Measurements from ENCODE around the gene DYNC1I1.

Gene DYNC1I1

DNA sequence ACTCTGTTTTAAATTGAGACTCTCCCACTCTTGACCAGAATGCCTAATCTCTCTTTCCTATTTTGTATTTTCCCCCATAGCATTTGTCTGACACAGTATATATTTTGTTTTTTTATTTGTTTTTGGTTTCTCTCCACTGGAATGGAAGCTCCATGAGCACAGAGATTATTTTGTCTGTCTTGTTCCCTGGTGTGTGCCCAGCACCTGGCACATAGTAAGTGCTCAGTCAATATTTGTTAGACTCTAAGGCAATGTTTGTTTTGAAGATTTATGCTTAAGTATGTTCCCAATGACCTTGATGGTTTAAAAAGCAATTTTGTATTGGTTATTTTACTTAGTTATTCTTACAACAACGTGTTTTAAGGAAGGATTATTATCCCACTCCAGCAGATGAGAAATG lies 201.8 kb downstream of the DYNC1I1 start:
- Histone ChIP-seq H3K27me3 (ENCODE audit: low read depth, low read length) (no peaks in the 10 kb centered on the region), H3K9me3 (ENCODE audit: control insufficient read depth in 1 of 2, low read length in 2 of 2) (no peaks in the 10 kb centered on the region), H3K36me3 (ENCODE audit: control insufficient read depth in 1 of 2, insufficient read depth in 2 of 2, low read length in 2 of 2) (no peaks in the 10 kb centered on the region), H3K4me3 (ENCODE audit: low read depth in 1 of 2, low read length in 2 of 2) (no peak overlapping the region), H3K4me1 (ENCODE audit: control insufficient read depth in 1 of 2, insufficient read depth in 2 of 2, low read length in 2 of 2) (no peaks in the 10 kb centered on the region), H3K27ac (ENCODE audit: low read length) (no peak overlapping the region)

DNA sequence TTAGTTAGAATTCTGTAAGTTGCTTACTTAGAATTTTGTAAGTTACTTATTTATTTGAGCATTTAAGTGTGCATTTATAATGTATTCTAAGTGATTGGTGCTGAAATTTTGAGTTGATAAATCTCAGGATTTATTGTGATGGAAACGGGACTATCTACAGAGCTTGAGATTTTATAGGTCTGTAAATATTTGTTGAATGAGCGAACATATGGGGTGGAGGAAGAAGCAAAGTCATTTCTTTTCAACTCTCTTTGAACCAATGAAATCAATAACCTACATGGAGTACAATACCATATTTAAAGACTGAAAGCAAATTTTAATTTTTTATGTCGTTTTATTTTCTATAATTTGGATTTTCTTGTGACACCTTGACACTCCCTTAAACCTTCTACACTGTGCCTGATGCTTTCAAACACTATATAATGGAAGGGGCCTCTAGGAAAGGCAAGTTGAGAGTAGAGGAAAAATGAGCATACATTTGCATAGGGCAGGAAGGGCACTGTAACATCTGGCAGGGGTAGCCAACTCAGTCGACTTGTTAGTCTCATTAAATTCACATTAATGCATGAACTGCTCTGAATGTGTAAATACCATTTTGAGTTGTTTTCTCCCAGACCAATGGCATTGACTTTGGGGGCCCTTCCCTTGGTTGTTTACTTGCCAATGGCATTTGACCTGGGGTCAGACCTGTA lies 204.2 kb downstream of the DYNC1I1 start:
- Histone ChIP-seq H3K4me1 (ENCODE audit: control insufficient read depth in 1 of 2, insufficient read depth in 2 of 2, low read length in 2 of 2) (no peaks in the 10 kb centered on the region), H3K4me3 (ENCODE audit: low read depth in 1 of 2, low read length in 2 of 2) (no peak overlapping the region)

DNA sequence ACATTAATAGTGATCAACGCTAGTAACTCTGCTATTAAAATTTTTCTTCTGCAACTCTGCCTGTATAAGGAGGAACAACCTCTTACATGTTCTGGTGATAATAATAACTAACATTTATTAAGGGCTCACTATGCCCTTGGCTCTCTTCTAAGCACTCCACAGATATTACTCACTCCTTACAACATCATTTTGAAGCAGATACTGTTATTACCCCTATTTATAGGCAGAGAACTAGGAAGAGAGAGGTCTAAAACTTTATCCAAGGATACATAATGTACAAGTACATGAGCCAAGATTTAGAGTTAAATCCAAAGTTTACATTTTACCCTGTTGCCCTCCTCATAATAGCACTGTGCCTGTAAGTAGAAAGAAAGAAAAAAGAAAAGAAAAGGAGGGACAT lies 205.6 kb downstream of the DYNC1I1 start:
- no peaks in the 10 kb centered on the region for H3K27me3 ChIP-seq (ENCODE audit: low read depth, low read length)
- no peaks in the 10 kb centered on the region for H3K36me3 ChIP-seq (ENCODE audit: control insufficient read depth in 1 of 2, insufficient read depth in 2 of 2, low read length in 2 of 2)
- no peak overlapping the region for H3K27ac ChIP-seq (ENCODE audit: low read length)
- no peaks in the 10 kb centered on the region for H3K4me1 ChIP-seq (ENCODE audit: control insufficient read depth in 1 of 2, insufficient read depth in 2 of 2, low read length in 2 of 2)
- H3K4me3 ChIP-seq (ENCODE audit: low read depth in 1 of 2, low read length in 2 of 2): no peak overlapping the region
- no peaks in the 10 kb centered on the region for H3K9me3 ChIP-seq (ENCODE audit: control insufficient read depth in 1 of 2, low read length in 2 of 2)

More for the DNA sequence above, 204.2 kb downstream of the DYNC1I1 start:
- Histone ChIP-seq H3K27me3 (ENCODE audit: low read depth, low read length) (no peaks in the 10 kb centered on the region), H3K27ac (ENCODE audit: low read length) (no peak overlapping the region), H3K9me3 (ENCODE audit: control insufficient read depth in 1 of 2, low read length in 2 of 2) (no peaks in the 10 kb centered on the region), H3K36me3 (ENCODE audit: control insufficient read depth in 1 of 2, insufficient read depth in 2 of 2, low read length in 2 of 2) (no peaks in the 10 kb centered on the region)

DNA sequence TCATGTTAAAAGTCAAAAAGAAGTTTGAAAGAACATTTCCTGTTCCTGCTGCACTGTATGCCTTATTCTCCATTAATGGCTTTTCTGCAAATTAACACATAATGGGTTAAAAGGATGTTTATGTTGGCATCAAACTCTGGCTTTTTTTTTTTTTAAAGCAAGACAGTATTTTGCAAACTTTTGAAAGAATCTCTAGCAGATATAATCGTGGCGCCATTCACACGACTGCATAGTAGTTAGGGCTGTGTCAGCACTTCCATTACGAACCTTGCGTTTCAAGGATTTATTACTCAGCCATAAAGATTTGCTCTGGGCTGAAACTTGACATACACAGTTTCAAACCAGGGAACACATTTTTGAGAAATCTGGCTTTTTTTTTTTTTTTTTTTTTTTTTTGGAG lies 207.8 kb downstream of the DYNC1I1 start:
- Histone ChIP-seq H3K4me3 (ENCODE audit: low read depth in 1 of 2, low read length in 2 of 2) (no peak overlapping the region), H3K27me3 (ENCODE audit: low read depth, low read length) (no peaks in the 10 kb centered on the region), H3K4me1 (ENCODE audit: control insufficient read depth in 1 of 2, insufficient read depth in 2 of 2, low read length in 2 of 2) (no peaks in the 10 kb centered on the region), H3K36me3 (ENCODE audit: control insufficient read depth in 1 of 2, insufficient read depth in 2 of 2, low read length in 2 of 2) (no peaks in the 10 kb centered on the region), H3K9me3 (ENCODE audit: control insufficient read depth in 1 of 2, low read length in 2 of 2) (no peaks in the 10 kb centered on the region), H3K27ac (ENCODE audit: low read length) (no peak overlapping the region)

DNA sequence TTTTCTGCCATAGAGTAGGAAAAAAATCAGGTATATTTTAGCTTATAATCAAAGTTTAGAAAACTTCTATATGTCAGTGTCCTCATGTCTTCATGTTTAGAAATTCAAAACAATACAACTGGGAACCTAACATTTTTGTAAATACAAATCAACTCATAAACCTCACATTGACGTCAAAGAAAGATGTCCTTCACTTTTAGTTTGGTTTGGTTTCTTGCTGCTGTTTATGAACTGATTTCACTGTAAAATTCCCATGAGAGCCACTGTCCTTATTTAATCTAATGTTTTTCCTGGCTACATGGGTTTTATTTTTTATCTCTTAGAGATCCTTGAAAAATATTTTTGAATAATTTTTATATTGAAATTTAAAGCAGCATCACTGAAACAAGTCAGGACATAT lies 208.4 kb downstream of the DYNC1I1 start:
- H3K36me3 ChIP-seq (ENCODE audit: control insufficient read depth in 1 of 2, insufficient read depth in 2 of 2, low read length in 2 of 2): no peaks in the 10 kb centered on the region
- no peaks in the 10 kb centered on the region for H3K4me1 ChIP-seq (ENCODE audit: control insufficient read depth in 1 of 2, insufficient read depth in 2 of 2, low read length in 2 of 2)
- H3K4me3 ChIP-seq (ENCODE audit: low read depth in 1 of 2, low read length in 2 of 2): no peak overlapping the region
- H3K27me3 ChIP-seq (ENCODE audit: low read depth, low read length): no peaks in the 10 kb centered on the region
- no peak overlapping the region for H3K27ac ChIP-seq (ENCODE audit: low read length)
- no peaks in the 10 kb centered on the region for H3K9me3 ChIP-seq (ENCODE audit: control insufficient read depth in 1 of 2, low read length in 2 of 2)

DNA sequence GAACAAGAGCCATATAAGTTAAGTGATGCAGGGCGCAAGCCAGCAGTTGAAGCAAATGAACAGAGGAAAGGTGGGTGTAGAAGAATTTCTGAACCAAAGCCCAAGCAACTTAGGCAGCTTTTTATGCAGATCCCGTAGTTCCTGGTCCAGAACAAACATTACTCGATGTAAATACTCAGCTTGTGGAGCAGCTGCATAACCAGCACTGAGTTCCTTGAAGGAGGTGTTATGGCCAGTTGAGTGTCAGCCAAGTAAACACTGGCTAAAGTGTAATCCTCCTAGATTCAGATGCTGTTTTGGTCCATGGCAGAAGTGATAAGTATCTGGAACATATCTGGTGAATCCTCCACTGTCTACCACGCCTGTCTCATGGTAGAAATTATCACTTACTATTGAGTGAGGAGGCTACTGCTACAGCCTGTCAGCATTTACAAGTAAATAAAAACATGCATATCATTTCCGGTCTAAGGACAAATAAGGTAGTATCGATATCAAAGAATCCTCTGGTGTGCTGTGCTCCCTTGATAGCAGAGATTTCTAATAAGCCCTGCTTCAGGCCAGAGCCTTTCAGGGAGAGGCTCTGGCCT lies 213.9 kb downstream of the DYNC1I1 start:
- Histone ChIP-seq H3K27me3 (ENCODE audit: low read depth, low read length) (no peaks in the 10 kb centered on the region), H3K4me1 (ENCODE audit: control insufficient read depth in 1 of 2, insufficient read depth in 2 of 2, low read length in 2 of 2) (no peaks in the 10 kb centered on the region), H3K27ac (ENCODE audit: low read length) (no peak overlapping the region), H3K9me3 (ENCODE audit: control insufficient read depth in 1 of 2, low read length in 2 of 2) (no peaks in the 10 kb centered on the region), H3K4me3 (ENCODE audit: low read depth in 1 of 2, low read length in 2 of 2) (no peak overlapping the region), H3K36me3 (ENCODE audit: control insufficient read depth in 1 of 2, insufficient read depth in 2 of 2, low read length in 2 of 2) (no peaks in the 10 kb centered on the region)

DNA sequence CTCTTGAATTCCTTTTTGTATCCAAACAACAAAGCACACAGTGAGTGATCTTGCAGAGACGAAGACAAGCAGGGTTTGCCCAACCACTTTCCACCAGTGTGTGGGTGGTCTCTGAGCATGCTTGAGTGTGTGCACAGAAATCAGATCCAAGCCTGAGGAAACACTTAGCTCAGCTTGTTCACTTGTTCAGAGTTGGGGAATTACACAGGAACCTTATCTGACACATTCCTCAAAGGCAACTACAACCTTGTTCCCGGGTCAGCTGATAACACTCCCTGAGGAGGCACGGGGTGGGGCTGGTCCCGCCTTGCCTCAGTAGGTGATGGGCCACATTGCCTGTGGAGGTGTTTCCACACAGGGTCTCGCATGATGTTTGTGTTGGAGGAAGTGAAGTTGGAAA lies 216.9 kb downstream of the DYNC1I1 start:
- Histone ChIP-seq H3K4me3 (ENCODE audit: low read depth in 1 of 2, low read length in 2 of 2) (no peak overlapping the region), H3K4me1 (ENCODE audit: control insufficient read depth in 1 of 2, insufficient read depth in 2 of 2, low read length in 2 of 2) (no peaks in the 10 kb centered on the region), H3K27ac (ENCODE audit: low read length) (no peak overlapping the region), H3K36me3 (ENCODE audit: control insufficient read depth in 1 of 2, insufficient read depth in 2 of 2, low read length in 2 of 2) (no peaks in the 10 kb centered on the region), H3K27me3 (ENCODE audit: low read depth, low read length) (no peaks in the 10 kb centered on the region), H3K9me3 (ENCODE audit: control insufficient read depth in 1 of 2, low read length in 2 of 2) (no peaks in the 10 kb centered on the region)

DNA sequence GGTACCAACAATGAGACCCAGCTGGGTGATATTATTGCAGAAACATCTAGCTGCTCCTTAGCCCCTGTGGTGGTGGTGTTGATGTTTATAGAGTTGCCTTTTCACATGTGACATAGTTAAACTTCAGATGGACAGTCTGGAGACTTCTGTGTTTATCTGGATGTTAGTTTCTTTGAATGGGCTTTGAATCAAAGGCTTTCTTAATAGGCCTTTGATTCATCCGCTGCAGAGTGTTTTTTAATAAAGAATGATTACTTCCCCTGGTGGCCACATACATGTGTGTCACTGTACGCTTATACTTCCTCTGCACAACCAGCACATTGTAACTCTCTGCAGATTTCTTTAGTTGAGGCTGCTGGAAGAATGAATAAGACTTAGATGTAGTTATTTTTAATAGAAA lies 221.0 kb downstream of the DYNC1I1 start:
- Histone ChIP-seq H3K9me3 (ENCODE audit: control insufficient read depth in 1 of 2, low read length in 2 of 2) (no peaks in the 10 kb centered on the region), H3K27ac (ENCODE audit: low read length) (no peak overlapping the region), H3K4me1 (ENCODE audit: control insufficient read depth in 1 of 2, insufficient read depth in 2 of 2, low read length in 2 of 2) (no peaks in the 10 kb centered on the region), H3K27me3 (ENCODE audit: low read depth, low read length) (no peaks in the 10 kb centered on the region), H3K36me3 (ENCODE audit: control insufficient read depth in 1 of 2, insufficient read depth in 2 of 2, low read length in 2 of 2) (peaks cover 0 to 21% of the 10 kb centered on the region in 2 donors), H3K4me3 (ENCODE audit: low read depth in 1 of 2, low read length in 2 of 2) (no peak overlapping the region)

DNA sequence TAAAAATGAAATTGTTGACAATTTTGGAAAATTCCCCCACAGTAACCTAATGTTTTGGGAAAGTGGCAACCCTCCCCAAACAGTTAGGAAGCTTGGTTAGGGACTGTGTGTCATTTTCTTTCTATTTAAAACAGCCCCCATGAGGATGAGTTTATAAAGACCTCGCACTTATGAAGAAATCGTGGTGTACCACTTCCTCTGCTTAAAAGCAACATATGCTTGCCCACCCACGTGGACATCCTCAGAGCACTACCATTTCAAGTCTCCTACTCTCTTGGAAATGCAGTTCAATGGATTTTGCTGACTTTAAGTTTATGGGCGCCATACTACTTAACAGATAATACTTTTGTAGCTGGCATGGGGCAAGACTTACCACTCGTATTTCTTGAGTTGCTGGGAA lies 223.8 kb downstream of the DYNC1I1 start:
- no peak overlapping the region for H3K4me3 ChIP-seq (ENCODE audit: low read depth in 1 of 2, low read length in 2 of 2)
- H3K9me3 ChIP-seq (ENCODE audit: control insufficient read depth in 1 of 2, low read length in 2 of 2): no peaks in the 10 kb centered on the region
- no peak overlapping the region for H3K27ac ChIP-seq (ENCODE audit: low read length)
- no peaks in the 10 kb centered on the region for H3K27me3 ChIP-seq (ENCODE audit: low read depth, low read length)
- peaks cover 0 to 25% of the 10 kb centered on the region in 2 donors for H3K36me3 ChIP-seq (ENCODE audit: control insufficient read depth in 1 of 2, insufficient read depth in 2 of 2, low read length in 2 of 2)
- no peaks in the 10 kb centered on the region for H3K4me1 ChIP-seq (ENCODE audit: control insufficient read depth in 1 of 2, insufficient read depth in 2 of 2, low read length in 2 of 2)

DNA sequence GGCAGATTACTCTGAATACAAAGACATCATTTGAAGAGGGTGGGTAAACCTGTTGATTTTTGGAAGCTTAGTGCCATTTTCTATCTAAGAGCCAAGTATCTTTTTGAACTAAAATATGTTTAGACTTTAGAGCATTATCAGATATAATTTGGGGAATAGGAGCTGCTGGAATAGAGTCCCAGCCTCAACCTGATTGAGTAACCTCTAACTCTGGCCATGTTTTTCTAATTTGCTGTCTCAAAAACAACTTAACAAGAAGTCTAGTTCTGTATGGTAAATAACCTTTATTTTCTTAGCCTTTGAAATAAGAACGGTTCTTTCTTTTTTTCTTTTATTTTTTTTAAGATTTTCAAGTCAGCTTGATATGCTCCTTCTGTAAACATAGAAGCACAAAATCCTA lies 224.5 kb downstream of the DYNC1I1 start:
- Histone ChIP-seq H3K9me3 (ENCODE audit: control insufficient read depth in 1 of 2, low read length in 2 of 2) (no peaks in the 10 kb centered on the region), H3K27me3 (ENCODE audit: low read depth, low read length) (no peaks in the 10 kb centered on the region), H3K36me3 (ENCODE audit: control insufficient read depth in 1 of 2, insufficient read depth in 2 of 2, low read length in 2 of 2) (peaks cover 0 to 27% of the 10 kb centered on the region in 2 donors), H3K4me3 (ENCODE audit: low read depth in 1 of 2, low read length in 2 of 2) (no peak overlapping the region), H3K4me1 (ENCODE audit: control insufficient read depth in 1 of 2, insufficient read depth in 2 of 2, low read length in 2 of 2) (no peaks in the 10 kb centered on the region), H3K27ac (ENCODE audit: low read length) (no peak overlapping the region)

DNA sequence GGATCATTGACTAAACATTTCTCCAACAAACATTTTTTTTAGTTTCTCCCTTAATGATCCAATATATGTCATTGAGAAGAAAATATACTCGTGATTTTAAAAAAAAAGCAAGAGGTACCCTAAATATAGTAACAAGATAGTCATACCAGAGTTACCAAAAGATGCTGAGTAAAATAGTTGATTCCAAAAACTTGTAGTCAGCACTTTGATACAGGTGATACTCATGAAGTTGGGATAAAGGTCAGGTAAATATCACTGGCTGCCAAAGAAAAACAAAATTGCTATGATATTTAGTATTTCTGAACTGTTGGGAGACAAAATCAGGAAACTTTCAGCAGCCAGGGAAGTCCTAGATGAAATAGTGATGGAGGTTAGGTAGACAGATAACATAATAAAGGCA lies 225.3 kb downstream of the DYNC1I1 start:
- H3K36me3 ChIP-seq (ENCODE audit: control insufficient read depth in 1 of 2, insufficient read depth in 2 of 2, low read length in 2 of 2): peaks cover 0 to 27% of the 10 kb centered on the region in 2 donors
- H3K4me3 ChIP-seq (ENCODE audit: low read depth in 1 of 2, low read length in 2 of 2): no peak overlapping the region
- no peaks in the 10 kb centered on the region for H3K27me3 ChIP-seq (ENCODE audit: low read depth, low read length)
- H3K9me3 ChIP-seq (ENCODE audit: control insufficient read depth in 1 of 2, low read length in 2 of 2): no peaks in the 10 kb centered on the region
- no peak overlapping the region for H3K27ac ChIP-seq (ENCODE audit: low read length)
- H3K4me1 ChIP-seq (ENCODE audit: control insufficient read depth in 1 of 2, insufficient read depth in 2 of 2, low read length in 2 of 2): no peaks in the 10 kb centered on the region

DNA sequence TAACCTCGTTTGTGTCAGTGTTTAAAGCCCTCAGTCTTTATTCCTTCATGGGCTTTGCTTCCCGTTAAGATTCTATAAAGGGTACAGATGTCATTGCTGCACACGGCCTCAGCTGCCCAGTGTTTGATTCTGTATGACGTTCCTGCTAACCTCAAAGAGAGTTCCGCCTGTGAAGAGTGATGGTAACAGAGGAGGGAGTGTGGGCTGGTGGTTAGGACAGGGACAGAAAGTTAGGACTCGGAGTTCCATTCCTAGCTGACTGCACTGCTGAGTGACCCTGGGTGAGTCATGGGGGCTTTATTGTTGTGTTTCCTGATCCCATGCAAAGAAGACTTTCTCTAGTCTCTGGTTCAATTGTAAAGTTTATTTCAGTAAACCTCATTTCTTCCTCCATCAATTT lies 227.1 kb downstream of the DYNC1I1 start:
- no peaks in the 10 kb centered on the region for H3K27me3 ChIP-seq (ENCODE audit: low read depth, low read length)
- H3K27ac ChIP-seq (ENCODE audit: low read length): no peak overlapping the region
- H3K36me3 ChIP-seq (ENCODE audit: control insufficient read depth in 1 of 2, insufficient read depth in 2 of 2, low read length in 2 of 2): peaks cover 0 to 27% of the 10 kb centered on the region in 2 donors
- H3K4me1 ChIP-seq (ENCODE audit: control insufficient read depth in 1 of 2, insufficient read depth in 2 of 2, low read length in 2 of 2): peaks cover 0 to under 1% of the 10 kb centered on the region in 2 donors
- no peaks in the 10 kb centered on the region for H3K9me3 ChIP-seq (ENCODE audit: control insufficient read depth in 1 of 2, low read length in 2 of 2)
- no peak overlapping the region for H3K4me3 ChIP-seq (ENCODE audit: low read depth in 1 of 2, low read length in 2 of 2)

Data from muscle layer of duodenum (tissue), 2 donors.